Measurements from ENCODE around the gene OVOL2.

DNA sequence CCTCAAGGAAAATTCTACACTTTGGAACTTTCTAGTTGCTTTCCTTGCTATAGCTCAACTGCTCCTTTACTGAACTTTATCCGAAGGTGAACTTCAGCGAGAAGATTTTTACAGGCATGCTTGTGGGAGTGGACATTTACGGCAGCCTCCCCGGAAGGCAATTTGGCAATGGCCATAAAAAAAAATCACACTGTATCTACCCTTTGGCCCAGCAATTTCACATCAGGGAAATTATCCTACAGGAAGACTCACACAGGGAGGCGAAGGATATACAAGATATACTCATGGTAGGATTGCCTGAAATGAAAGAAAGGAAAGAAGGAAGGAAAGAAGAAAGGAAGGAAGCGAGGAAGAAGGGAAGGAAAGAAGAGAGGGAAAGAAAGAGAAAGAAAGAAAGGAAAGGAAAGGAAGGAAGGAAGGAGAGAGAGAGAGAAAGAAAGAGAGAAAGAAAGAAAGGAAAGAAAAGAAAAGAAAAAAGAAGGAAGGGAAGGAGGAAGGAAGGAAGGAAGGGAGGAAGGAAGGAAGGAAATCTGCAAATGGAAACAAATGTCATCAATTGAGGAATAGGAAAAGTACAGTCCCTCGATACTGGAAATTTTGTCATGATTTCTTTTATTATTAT, 25.7 kb downstream of the OVOL2 start:
- TF ChIP-seq POLR2AphosphoS5 (IDR thresholded peaks at IDR 0.05; ENCODE audit: low read depth) = no peak
- TF ChIP-seq EZH2 (IDR thresholded peaks at IDR 0.05; ENCODE audit: low read depth, unreplicated experiment) = no peak
- TF ChIP-seq, protein P1, sequence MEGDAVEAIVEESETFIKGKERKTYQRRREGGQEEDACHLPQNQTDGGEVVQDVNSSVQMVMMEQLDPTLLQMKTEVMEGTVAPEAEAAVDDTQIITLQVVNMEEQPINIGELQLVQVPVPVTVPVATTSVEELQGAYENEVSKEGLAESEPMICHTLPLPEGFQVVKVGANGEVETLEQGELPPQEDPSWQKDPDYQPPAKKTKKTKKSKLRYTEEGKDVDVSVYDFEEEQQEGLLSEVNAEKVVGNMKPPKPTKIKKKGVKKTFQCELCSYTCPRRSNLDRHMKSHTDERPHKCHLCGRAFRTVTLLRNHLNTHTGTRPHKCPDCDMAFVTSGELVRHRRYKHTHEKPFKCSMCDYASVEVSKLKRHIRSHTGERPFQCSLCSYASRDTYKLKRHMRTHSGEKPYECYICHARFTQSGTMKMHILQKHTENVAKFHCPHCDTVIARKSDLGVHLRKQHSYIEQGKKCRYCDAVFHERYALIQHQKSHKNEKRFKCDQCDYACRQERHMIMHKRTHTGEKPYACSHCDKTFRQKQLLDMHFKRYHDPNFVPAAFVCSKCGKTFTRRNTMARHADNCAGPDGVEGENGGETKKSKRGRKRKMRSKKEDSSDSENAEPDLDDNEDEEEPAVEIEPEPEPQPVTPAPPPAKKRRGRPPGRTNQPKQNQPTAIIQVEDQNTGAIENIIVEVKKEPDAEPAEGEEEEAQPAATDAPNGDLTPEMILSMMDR (conservative IDR thresholded peaks at IDR 0.05; ENCODE audit: low read depth in 2 of 2) = no peak
- no peak for TF ChIP-seq EZH2phosphoT487 (IDR thresholded peaks at IDR 0.05; ENCODE audit: unreplicated experiment)
- TF ChIP-seq JUNB (IDR thresholded peaks at IDR 0.05; ENCODE audit: unreplicated experiment) = no peak
- TF ChIP-seq, protein P2, sequence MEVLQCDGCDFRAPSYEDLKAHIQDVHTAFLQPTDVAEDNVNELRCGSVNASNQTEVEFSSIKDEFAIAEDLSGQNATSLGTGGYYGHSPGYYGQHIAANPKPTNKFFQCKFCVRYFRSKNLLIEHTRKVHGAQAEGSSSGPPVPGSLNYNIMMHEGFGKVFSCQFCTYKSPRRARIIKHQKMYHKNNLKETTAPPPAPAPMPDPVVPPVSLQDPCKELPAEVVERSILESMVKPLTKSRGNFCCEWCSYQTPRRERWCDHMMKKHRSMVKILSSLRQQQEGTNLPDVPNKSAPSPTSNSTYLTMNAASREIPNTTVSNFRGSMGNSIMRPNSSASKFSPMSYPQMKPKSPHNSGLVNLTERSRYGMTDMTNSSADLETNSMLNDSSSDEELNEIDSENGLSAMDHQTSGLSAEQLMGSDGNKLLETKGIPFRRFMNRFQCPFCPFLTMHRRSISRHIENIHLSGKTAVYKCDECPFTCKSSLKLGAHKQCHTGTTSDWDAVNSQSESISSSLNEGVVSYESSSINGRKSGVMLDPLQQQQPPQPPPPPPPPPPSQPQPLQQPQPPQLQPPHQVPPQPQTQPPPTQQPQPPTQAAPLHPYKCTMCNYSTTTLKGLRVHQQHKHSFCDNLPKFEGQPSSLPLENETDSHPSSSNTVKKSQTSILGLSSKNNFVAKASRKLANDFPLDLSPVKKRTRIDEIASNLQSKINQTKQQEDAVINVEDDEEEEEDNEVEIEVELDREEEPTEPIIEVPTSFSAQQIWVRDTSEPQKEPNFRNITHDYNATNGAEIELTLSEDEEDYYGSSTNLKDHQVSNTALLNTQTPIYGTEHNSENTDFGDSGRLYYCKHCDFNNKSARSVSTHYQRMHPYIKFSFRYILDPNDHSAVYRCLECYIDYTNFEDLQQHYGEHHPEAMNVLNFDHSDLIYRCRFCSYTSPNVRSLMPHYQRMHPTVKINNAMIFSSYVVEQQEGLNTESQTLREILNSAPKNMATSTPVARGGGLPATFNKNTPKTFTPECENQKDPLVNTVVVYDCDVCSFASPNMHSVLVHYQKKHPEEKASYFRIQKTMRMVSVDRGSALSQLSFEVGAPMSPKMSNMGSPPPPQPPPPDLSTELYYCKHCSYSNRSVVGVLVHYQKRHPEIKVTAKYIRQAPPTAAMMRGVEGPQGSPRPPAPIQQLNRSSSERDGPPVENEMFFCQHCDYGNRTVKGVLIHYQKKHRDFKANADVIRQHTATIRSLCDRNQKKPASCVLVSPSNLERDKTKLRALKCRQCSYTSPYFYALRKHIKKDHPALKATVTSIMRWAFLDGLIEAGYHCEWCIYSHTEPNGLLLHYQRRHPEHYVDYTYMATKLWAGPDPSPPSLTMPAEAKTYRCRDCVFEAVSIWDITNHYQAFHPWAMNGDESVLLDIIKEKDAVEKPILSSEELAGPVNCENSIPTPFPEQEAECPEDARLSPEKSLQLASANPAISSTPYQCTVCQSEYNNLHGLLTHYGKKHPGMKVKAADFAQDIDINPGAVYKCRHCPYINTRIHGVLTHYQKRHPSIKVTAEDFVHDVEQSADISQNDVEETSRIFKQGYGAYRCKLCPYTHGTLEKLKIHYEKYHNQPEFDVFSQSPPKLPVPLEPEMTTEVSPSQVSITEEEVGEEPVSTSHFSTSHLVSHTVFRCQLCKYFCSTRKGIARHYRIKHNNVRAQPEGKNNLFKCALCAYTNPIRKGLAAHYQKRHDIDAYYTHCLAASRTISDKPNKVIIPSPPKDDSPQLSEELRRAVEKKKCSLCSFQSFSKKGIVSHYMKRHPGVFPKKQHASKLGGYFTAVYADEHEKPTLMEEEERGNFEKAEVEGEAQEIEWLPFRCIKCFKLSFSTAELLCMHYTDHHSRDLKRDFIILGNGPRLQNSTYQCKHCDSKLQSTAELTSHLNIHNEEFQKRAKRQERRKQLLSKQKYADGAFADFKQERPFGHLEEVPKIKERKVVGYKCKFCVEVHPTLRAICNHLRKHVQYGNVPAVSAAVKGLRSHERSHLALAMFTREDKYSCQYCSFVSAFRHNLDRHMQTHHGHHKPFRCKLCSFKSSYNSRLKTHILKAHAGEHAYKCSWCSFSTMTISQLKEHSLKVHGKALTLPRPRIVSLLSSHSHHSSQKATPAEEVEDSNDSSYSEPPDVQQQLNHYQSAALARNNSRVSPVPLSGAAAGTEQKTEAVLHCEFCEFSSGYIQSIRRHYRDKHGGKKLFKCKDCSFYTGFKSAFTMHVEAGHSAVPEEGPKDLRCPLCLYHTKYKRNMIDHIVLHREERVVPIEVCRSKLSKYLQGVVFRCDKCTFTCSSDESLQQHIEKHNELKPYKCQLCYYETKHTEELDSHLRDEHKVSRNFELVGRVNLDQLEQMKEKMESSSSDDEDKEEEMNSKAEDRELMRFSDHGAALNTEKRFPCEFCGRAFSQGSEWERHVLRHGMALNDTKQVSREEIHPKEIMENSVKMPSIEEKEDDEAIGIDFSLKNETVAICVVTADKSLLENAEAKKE (CRISPR knock-in tag; IDR thresholded peaks at IDR 0.05) = no peak
- no peak for TF ChIP-seq CREB1 (CRISPR knock-in tag; IDR thresholded peaks at IDR 0.05; ENCODE audit: low read depth)
- TF ChIP-seq, protein P3, sequence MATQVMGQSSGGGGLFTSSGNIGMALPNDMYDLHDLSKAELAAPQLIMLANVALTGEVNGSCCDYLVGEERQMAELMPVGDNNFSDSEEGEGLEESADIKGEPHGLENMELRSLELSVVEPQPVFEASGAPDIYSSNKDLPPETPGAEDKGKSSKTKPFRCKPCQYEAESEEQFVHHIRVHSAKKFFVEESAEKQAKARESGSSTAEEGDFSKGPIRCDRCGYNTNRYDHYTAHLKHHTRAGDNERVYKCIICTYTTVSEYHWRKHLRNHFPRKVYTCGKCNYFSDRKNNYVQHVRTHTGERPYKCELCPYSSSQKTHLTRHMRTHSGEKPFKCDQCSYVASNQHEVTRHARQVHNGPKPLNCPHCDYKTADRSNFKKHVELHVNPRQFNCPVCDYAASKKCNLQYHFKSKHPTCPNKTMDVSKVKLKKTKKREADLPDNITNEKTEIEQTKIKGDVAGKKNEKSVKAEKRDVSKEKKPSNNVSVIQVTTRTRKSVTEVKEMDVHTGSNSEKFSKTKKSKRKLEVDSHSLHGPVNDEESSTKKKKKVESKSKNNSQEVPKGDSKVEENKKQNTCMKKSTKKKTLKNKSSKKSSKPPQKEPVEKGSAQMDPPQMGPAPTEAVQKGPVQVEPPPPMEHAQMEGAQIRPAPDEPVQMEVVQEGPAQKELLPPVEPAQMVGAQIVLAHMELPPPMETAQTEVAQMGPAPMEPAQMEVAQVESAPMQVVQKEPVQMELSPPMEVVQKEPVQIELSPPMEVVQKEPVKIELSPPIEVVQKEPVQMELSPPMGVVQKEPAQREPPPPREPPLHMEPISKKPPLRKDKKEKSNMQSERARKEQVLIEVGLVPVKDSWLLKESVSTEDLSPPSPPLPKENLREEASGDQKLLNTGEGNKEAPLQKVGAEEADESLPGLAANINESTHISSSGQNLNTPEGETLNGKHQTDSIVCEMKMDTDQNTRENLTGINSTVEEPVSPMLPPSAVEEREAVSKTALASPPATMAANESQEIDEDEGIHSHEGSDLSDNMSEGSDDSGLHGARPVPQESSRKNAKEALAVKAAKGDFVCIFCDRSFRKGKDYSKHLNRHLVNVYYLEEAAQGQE (IDR thresholded peaks at IDR 0.05; ENCODE audit: unreplicated experiment) = no peak
- TF ChIP-seq ZNF114 (CRISPR knock-in tag; IDR thresholded peaks at IDR 0.05) = no peak
